GM18505 (cell line): Measurements from ENCODE around the gene PRX.
"Not testable (repeated sequence)": the region's sequence is repeated elsewhere in the genome, so short reads cannot be mapped to it uniquely, and the experiment has no call there.

Source experiments
- ATAC-seq: cut with Tn5 transposase; IDR thresholded peaks from one replicate; pipeline ENCODE4 v1.9.1; 2021; ENCODE audit not compliant: unreplicated experiment
- POLR2A ChIP-seq: IDR thresholded peaks from 4 replicates; pipeline ENCODE4 v1.6.1; 2011; ENCODE audit warnings: borderline replicate concordance; ENCODE audit not compliant: insufficient read depth, insufficient read length; ENCODE audit errors: extremely low read depth

Gene PRX

DNA sequence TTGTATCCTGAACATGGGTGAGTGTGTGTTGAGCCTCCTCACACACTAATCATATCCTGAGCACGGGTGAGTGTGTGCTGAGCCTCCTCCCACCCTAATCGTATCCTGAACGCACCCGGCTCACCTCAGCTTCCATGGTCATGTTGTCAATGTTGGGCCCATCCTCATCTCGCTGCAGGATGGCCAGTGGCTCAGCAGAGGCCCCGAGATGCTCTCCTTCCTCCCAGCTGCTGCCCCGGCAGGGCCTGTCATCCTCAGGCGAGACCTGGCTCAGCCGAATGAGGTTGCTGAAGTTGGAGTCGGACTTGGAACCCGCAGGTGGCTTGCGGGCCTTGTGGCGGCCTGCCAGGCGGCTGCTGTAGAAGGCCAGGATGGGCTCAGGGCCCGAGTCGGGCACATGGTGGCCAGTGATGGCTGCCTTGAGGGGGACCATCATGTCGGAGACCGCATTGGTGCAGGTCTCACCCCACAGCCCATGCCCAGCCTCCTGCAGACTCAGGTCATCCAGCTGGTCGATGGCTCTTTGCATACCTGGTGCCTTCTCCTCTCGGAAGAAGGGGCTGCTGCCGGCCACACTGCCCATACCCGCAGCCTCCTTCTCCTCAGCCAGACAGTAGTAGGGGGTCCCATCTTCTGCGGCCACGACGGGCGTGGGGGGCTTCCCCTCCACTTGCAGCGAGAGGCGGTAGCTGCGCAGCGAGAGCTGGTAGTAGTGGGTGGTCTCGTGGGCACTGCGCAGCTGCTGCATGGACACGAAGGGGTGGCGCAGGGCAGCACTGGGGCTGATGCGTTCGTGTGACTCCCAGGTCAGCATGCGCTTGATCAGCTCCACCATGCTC lies 32.8 kb downstream of the PRX start:
- no peak for TF ChIP-seq POLR2A
- ATAC-seq, result no peak

DNA sequence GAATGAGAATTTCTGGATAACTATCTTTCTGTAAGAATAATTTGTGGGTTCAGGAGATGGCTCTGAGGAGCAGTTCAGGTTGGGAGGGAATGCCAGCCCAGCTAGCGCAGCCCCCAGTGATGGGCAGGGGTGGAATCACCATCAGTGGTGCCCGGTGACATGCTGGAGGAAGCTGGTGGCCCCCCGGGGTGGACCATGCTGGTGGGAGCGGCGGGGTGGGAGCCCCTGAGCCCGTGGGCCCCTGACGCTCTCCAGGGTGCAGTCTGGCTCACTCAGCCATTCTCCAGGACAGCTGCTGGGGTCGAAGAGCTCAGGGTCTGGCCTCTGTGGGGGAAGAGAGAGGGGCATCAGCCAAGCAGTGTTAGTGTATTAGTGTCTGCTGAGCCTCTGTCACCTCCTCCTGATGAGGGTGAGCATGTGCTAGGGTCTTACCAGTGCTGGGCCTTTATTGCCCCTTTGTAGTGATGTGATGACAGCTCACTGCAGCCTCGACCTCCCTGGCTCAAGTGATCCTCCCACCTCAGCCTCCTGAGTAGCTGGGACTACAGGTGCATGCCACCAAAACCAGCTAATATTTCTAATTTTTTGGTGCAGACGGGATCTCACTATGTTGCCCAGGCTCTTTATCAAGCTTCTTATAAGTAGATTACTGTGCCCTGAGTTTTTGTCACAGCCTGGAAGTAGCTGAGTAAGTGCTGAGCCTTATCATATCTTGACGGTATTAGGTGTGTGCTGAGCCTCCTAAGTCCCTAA lies 33.6 kb downstream of the PRX start:
- ATAC-seq, result no peak
- no peak for TF ChIP-seq POLR2A

DNA sequence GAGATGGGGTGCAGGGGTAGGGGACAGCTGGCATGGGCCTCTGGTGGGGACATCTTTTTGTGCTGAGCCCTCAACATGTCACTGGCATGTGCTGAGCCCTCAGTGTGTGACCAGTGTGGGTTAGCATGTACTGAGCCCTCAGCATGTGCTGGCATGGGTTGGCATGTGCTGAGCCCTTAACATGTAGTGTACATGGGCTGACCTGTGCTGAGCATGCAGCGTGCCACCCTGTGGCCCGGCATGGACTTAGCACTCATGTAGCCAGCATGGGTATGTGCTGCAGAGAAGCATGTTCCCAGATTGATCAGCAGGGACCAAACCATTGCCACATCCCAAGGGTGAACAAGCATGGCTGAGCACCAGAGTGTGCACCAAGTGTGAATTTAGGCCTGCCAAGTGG lies 34.7 kb downstream of the PRX start:
- ATAC-seq, result no peak
- TF ChIP-seq POLR2A, result no peak

DNA sequence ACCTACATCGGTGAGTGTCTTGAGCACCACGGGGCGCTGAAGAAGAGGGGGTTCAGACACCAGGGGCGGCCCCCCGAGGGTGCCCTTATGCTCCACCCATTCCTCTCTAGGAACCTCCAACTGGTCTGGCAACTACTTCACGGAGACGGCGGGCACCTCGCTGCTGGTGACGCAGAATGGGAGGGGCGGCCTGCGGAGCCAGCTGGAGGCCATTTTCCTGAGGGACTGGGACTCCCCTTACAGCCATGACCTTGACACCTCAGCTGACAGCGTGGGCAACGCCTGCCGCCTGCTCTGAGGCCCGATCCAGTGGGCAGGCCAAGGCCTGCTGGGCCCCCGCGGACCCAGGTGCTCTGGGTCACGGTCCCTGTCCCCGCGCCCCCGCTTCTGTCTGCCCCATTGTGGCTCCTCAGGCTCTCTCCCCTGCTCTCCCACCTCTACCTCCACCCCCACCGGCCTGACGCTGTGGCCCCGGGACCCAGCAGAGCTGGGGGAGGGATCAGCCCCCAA lies 35.2 kb downstream of the PRX start:
- TF ChIP-seq POLR2A, result no peak
- ATAC-seq, result no peak

DNA sequence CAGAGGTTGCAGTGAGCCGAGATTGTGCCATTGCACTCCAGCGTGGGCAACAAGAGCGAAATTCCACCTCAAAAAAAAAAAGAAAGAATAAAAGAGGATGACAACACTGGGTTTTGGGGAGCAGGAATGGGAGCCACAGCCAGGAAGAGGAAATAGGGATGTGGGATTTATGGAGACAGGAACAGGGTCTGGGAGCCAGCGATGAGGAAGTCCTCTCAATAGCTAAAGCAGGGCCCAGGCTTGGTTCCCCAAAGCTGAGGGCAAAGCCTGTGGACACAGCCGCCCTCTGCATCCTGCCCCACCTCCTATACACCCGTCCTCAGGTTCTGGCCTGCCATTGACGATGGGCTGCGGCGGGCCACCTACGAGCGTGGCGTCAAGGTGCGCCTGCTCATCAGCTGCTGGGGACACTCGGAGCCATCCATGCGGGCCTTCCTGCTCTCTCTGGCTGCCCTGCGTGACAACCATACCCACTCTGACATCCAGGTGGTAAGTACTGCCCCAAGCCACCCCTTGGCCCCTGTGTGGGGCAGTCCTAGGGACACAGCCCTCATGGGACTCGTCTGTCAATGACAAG lies 36.8 kb downstream of the PRX start:
- no peak for TF ChIP-seq POLR2A
- no peak for ATAC-seq

DNA sequence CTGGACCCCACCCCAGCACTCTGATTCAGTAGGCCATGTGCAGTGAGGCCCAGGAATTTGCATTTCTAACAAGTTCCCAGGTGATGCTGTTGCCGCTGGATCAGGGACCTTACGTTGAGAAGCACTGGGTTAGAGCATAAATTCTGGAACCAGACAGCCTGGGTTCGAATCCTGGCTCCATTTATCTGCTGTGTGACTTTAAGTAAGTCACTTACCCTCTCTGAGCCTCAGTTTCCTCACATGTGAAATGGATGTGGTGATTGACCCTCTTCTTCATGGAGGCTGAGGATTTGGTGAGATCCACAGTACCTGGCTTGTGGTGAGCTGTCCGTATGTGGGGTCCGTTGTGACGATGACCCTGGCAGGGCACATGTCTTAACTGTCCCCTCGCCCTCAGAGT lies 39.1 kb downstream of the PRX start:
- no peak for TF ChIP-seq POLR2A
- no peak for ATAC-seq

DNA sequence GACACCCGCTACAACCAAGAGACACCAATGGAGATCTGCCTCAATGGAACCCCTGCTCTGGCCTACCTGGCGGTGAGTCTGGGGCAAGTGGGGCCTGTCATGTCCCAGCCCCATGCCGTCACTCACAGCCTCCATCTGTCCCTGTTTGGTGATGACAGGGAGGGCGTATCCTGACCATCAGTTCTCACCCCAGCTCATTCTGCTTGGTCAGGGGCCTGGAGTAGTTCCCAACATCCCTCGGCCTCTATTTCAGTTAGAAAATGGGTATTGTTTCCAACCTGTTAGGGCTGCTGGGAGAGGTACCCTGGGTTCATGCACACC lies 41.4 kb downstream of the PRX start:
- no peak for TF ChIP-seq POLR2A
- no peak for ATAC-seq

DNA sequence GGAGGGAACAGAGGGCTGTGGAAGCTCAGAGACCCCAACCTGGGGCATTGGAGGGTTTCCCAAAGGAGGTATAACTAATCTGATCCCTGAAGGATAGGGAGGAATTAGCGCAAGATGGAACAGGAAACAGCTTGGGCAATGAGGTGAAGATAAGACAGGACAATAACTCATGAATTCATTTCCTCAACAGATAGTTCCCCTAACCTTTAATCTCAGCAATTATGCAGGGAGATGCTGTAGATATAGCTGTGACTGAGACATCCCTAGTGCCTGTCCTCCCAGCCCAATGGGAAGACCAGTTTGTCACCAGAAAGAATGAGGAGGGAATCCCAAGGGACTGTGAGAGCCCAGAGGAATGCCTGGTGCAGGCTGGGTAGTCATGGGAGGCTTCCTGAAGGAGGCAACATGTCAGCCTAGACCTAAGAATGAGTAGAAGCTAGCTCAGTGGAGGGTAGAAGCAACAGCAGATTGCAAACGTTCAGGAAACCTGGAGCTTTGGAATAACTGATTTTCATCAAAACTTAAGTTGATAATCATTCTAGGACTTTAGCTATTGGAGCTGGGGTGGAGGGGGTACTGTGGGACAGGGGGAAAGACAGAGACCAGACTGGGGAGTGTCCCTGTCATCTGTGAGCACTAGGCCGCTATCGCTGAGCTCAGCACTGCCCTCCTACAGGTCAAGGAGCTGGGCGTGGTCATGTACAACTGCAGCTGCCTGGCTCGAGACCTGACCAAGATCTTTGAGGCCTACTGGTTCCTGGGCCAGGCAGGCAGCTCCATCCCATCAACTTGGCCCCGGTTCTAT lies 42.0 kb downstream of the PRX start:
- TF ChIP-seq POLR2A, result no peak
- ATAC-seq, result no peak

DNA sequence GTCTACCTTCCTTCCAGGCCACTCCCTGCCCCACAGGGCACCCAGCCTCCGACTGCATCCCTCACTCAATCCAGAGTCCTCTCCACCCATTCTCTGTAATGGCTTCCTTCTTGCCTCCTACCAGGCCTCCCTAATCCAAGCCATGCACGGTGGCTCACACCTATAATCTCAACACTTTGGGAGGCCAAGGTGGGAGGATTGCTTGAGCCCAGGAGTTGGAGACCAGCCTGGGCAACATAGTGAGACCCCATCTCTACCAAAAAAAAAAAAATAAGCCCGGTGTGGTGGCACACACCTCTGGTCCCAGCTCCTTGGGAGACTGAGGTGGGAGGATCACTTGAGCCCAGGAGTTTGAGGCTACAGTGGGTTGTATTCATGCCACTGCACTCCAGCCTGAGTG lies 42.9 kb downstream of the PRX start:
- ATAC-seq, result not testable (repeated sequence)

DNA sequence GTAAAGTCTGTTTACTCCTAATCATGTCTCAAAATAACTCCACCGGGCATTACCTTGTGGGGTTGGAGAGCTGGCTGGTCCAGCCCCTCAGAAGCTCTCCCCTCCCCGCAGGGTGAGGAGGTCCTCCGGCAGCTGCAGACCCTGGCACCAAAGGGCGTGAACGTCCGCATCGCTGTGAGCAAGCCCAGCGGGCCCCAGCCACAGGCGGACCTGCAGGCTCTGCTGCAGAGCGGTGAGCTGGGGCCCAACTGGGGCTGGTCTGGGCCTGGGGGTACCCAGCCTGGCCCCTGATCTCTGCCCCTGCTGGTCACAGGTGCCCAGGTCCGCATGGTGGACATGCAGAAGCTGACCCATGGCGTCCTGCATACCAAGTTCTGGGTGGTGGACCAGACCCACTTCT lies 43.4 kb downstream of the PRX start:
- TF ChIP-seq POLR2A, result no peak
- ATAC-seq, result no peak

DNA sequence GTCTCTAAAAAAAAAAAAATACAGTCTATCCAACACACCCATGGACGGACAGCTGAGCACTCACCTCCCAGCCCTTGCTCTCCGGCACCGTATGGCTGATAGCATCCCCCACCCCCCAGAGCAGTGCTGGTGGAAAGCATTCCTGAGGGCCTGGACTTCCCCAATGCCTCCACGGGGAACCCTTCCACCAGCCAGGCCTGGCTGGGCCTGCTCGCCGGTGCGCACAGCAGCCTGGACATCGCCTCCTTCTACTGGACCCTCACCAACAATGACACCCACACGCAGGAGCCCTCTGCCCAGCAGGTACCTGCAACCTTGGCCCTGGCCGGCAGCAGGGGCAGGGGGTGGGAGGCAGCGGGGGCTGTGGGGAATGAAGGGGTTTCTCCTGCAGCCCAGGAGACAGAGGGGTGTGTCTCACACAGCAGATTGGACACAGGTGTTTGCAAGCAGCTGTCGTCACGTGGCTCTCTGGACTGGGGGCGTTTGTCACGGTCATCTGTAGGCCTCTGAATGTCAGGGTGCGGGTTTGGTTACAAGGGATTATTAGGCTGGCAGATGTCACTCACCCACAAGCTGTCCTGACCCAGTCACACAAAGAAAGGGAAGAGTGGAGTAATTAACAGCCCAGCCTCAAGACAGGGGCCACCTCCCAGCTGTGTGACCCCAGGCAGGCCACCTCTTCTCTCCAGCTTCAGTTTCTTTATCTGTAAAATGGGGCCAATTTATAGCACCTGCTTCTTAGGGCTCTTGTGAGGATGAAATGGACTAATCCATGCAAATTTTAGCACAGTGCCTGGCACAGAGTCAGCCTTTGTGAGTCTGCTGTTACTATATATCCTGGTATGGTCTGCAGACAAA lies 45.4 kb downstream of the PRX start:
- no peak for ATAC-seq
- no peak for TF ChIP-seq POLR2A
